Esophagus squamous epithelium (tissue), 5 donors: Measurements from ENCODE around the gene LCTL. TPM values are rescaled to one million over a fixed set of nuclear protein-coding genes. Genes with fewer than 3 reads are reported as not detected.

ENCODE experiments used
- DNase-seq: peaks from one replicate; lab custom pipeline; 2025; lab: John Stamatoyannopoulos, UW
- H3K27ac ChIP-seq, 4 donors: fragments of 200-600 bp; sonication (generic); one replicate each; pipeline ENCODE4 v1.5.1; 2016 to 2019; ENCODE audit warnings: mild to moderate bottlenecking in 1 of 4
- H3K27me3 ChIP-seq, 4 donors: fragments of 200-600 bp; sonication (generic); 1 replicate in 3 of 4; 2 replicates in 1 of 4; pipeline versions ENCODE4 v1.5.1 to v1.6.0; 2017 to 2021; ENCODE audit warnings: antibody characterized with exemption in 1 of 4
- H3K36me3 ChIP-seq, 3 donors: fragments of 200-600 bp; sonication (generic); one replicate each; pipeline ENCODE4 v1.5.1; 2016 to 2019
- H3K4me1 ChIP-seq, 3 donors: fragments of 200-600 bp; sonication (generic); one replicate each; pipeline ENCODE4 v1.5.1; 2017 to 2019
- H3K4me3 ChIP-seq, 4 donors: fragments of 200-600 bp; sonication (generic); 1 replicate in 3 of 4; 2 replicates in 1 of 4; pipeline ENCODE4 v1.5.1; 2016 to 2019; ENCODE audit warnings: mild to moderate bottlenecking in 2 of 4, moderate library complexity in 1 of 4
- H3K9me3 ChIP-seq, 3 donors: fragments of 200-600 bp; sonication (generic); one replicate each; pipeline ENCODE4 v1.5.1; 2016 to 2019
- CTCF ChIP-seq, 6 experiments: fragments of 450-650 bp in 4 of 6; fragments of 200-600 bp in 2 of 6; sonication (generic) in 2 of 6; IDR thresholded peaks; one replicate each; pipeline ENCODE4 v1.5.1; 2016 to 2019; ENCODE audit warnings: antibody characterized with exemption in 6 of 6, mild to moderate bottlenecking in 4 of 6, moderate library complexity in 4 of 6
- POLR2A ChIP-seq, 4 donors: fragments of 450-650 bp; IDR thresholded peaks; one replicate each; pipeline ENCODE4 v1.6.1; 2017; ENCODE audit warnings: antibody characterized with exemption in 4 of 4, mild to moderate bottlenecking in 4 of 4, moderate library complexity in 3 of 4
- WGBS, 2 donors: methylation state at CpG; one replicate each; pipeline ENCODE4 v1.1.5; 2018; 5-methylcytosine and 5-hydroxymethylcytosine counted together
- intact Hi-C: fragments of 100-400 bp; cut with DNase I; formaldehyde crosslinking; loops from one replicate; pipeline ENCODE4 v1.15.0; 2022
- small RNA-seq, 4 donors: library from RNA; depleted of rRNA; stranded (forward); fragments of <200 nt; gene quantifications; one replicate each; pipeline ENCODE3, GENCODE V24; 2016
- total RNA-seq, 4 donors: library from RNA; depleted of rRNA; stranded (reverse); fragments of >200 nt; gene quantifications; one replicate each; pipeline ENCODE4 v1.1.0, GENCODE V29; 2016
- donor health status: DM: yes; HTN: yes; CAD: no.

Gene LCTL
- total RNA-seq, 4 donors from 2014 or later = not detected

- intact Hi-C loops = loop anchor here (5.0 kb wide), 1 partner anchor 111 kb away; the partner anchor contains the start of gene MAP2K1
- Histone ChIP-seq H3K27ac (peak overlapping the region; percentile 11 to 95 (median 94)), H3K4me3 (no peak overlapping the region), H3K9me3 (no peaks in the 10 kb centered on the region), H3K4me1 (peaks cover 19 to 69% (median 36%) of the 10 kb centered on the region in 3 donors), H3K36me3 (peaks cover 14 to 76% (median 35%) of the 10 kb centered on the region in 3 donors), H3K27me3 (no peaks in the 10 kb centered on the region)
- TF ChIP-seq POLR2A (IDR thresholded peaks at IDR 0.05) (no peak), CTCF (IDR thresholded peaks at IDR 0.05) (peak in 4 of 6 experiments; percentile 11 to 44 (median 32))
- 42 to 46% methylated on average over 3 of the region's 3 CpGs for WGBS, 2 donors
- no peak for DNase-seq
These were observed 67.1 kb downstream of the LCTL start for GRCh38 chr15:66498501-66499386.

Small RNA genes within 50 kb of the gene (small RNA-seq; reads per million reads assigned to genes)
- 0 reads per million in 4 donors for gene RF01159
- 0 reads per million in 4 donors for gene SNORD16
- 0 reads per million in 4 donors for gene SNORD18A
- gene SNORD18B = 0 reads per million in 4 donors
- 0 reads per million in 4 donors for gene SNORD18C

Other genes with a start within 250 kb of the LCTL start
- gene TIPIN, start 209.3 kb downstream of the LCTL start, total RNA-seq = 10 to 100 TPM in 1 of 4 donors, 1 to 10 TPM in 3; 2.5 to 10.0 (median 6.7) TPM
- gene MAP2K1, start 179.1 kb downstream of the LCTL start, total RNA-seq = 10 to 100 TPM; 29.0 to 53.4 (median 45.3) TPM
- gene SNAPC5, start 68.2 kb downstream of the LCTL start, total RNA-seq = 10 to 100 TPM in 3 of 4 donors, 1 to 10 TPM in 1; 7.8 to 31.1 (median 16.7) TPM
- gene RPL4, start 61.1 kb downstream of the LCTL start, total RNA-seq = 1,000 to 10,000 TPM; 2,279 to 4,532 (median 3,529) TPM
- gene ZWILCH, start 60.7 kb downstream of the LCTL start, total RNA-seq = 10 to 100 TPM in 2 of 4 donors, 1 to 10 TPM in 2; 4.5 to 21.2 (median 11.4) TPM
- 1 to 10 TPM; 1.7 to 6.3 (median 3.8) TPM for gene SMAD6, start 136.2 kb upstream of the LCTL start, total RNA-seq